Measurements from ENCODE around the gene RADIL.

The RADIL gene

GRCh38 chr7:4768597-4769569 is 114.6 kb downstream of the RADIL start:
- no peak for DNase-seq

- no peak for DNase-seq
These were observed 116.6 kb downstream of the RADIL start for GRCh38 chr7:4766666-4767519.

GRCh38 chr7:4765776-4766490 is 117.6 kb downstream of the RADIL start:
- DNase-seq = no peak

GRCh38 chr7:4764402-4765007 is 119.0 kb downstream of the RADIL start:
- no peak for DNase-seq

- no peak for DNase-seq
These were observed 119.7 kb downstream of the RADIL start for GRCh38 chr7:4763794-4764185.

GRCh38 chr7:4763091-4763793 is 120.3 kb downstream of the RADIL start:
- no peak for DNase-seq

- no peak for DNase-seq
These were observed 121.1 kb downstream of the RADIL start for GRCh38 chr7:4762121-4763055.

GRCh38 chr7:4760952-4761351 is 122.6 kb downstream of the RADIL start:
- DNase-seq = no peak

GRCh38 chr7:4759211-4759610 is 124.3 kb downstream of the RADIL start:
- DNase-seq = no peak

GRCh38 chr7:4758791-4759190 is 124.7 kb downstream of the RADIL start:
- DNase-seq = no peak

- DNase-seq = no peak
These were observed 125.4 kb downstream of the RADIL start for GRCh38 chr7:4758111-4758510.

GRCh38 chr7:4755045-4755444 is 128.5 kb downstream of the RADIL start:
- no peak for DNase-seq

GRCh38 chr7:4754433-4755010 is 129.0 kb downstream of the RADIL start:
- DNase-seq = no peak

- DNase-seq = peak; percentile 64 to 86 (median 80)
These were observed 129.7 kb downstream of the RADIL start for GRCh38 chr7:4753598-4754432.

GRCh38 chr7:4751398-4751947 is 132.0 kb downstream of the RADIL start:
- DNase-seq = no peak

- no peak for DNase-seq
These were observed 133.7 kb downstream of the RADIL start for GRCh38 chr7:4749798-4750197.

GRCh38 chr7:4749363-4749762 is 134.2 kb downstream of the RADIL start:
- no peak for DNase-seq
